NCI-H226 (cell line): ENCODE results near the gene SHISA6.

Experiments
- DNase-seq: peaks from one replicate; pipeline ENCODE4 v3.0.0-alpha.2; 2015

Gene SHISA6

GRCh38 chr17:11240841-11241610 lies at the start of gene SHISA6:
Gene SHISA6, plus strand, starts transcription at chr17:11241213.
- no peak for DNase-seq

- DNase-seq = no peak
Measured at GRCh38 chr17:11195801-11196200, 45.2 kb upstream of the SHISA6 start.

- no peak for DNase-seq
Measured at GRCh38 chr17:11204991-11205390, 36.0 kb upstream of the SHISA6 start.

DNA sequence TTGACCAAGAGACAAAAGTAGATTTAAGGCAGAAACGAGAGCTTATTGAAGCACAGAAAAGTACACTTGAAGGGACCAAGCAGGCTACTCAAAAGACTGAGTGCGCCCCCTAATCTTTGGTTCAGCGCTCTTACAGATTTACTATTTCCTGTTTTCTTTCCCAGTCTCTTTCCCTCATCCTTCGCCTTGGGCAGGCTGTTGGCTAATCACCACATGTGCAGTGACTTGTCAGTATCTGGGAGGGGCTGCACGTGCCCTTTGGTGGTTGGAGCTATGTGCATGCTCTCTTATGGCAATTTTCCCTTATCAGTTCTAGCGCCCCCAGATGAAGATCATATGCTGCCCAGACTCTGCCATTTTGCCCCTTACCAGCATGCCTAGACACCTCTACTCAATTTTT lies 35.4 kb upstream of the SHISA6 start:
- DNase-seq = no peak

- no peak for DNase-seq
Measured at GRCh38 chr17:11209906-11210305, 31.1 kb upstream of the SHISA6 start.

DNA sequence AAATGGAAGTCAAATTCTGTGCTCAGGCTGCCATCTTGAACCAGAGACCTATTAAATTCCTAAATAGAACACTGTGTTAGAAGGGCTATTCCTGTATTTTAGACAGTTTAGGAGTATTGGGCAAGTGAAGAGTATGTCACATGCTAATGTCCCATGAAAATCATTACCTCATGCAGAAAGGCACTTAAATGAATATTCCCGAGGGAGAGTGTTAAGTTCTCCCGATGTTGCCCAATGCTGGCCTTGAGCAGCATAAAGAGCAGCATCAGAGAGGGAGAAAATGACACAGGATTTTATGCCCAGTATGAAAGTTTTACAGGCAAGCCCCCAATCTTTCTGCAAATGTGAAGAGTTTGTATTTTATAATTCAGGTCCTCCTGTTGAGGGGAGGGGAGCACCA lies 28.2 kb upstream of the SHISA6 start:
- DNase-seq = no peak

- no peak for DNase-seq
Measured at GRCh38 chr17:11216976-11217375, 24.0 kb upstream of the SHISA6 start.

DNA sequence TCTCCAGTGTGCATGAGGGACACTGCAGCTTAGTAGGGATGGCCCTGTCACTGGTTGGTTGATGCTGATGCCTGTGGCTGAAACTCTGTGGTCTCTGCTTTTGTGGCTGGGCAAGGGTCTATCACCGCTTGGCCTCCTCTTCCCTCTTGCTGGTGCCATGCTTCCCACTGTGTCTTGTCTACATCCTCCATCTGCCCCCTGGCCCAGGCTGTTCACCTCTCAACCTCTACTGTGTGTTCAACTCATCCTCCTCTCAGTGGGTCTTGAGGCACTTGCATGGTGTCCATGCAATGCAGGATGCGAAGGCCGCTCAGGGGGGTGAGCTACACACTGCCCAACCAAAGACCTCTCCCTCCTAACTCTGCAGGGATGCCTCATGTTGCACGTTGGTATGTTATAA lies 19.8 kb upstream of the SHISA6 start:
- DNase-seq = no peak

- DNase-seq = no peak
Measured at GRCh38 chr17:11221721-11222120, 19.3 kb upstream of the SHISA6 start.

DNA sequence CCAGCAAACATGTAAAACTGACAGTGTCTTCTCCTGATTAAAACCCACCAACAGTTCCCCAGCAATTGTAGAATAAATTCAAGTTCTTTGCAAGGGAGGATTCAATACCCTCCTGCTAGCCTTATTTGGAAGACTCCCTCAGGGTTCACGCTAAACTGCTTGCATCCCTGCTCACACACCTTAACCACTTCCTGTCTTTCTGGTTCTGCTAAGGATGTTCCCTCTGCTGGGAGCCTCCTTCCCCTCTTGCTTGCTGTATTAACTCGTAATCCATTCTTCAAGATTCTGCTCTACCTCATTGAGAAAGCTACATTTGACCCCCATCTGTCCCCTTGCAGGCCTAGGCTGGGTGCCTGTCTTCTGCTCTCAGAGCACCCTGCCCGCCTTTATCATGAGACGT lies 2.3 kb upstream of the SHISA6 start:
- no peak for DNase-seq

DNA sequence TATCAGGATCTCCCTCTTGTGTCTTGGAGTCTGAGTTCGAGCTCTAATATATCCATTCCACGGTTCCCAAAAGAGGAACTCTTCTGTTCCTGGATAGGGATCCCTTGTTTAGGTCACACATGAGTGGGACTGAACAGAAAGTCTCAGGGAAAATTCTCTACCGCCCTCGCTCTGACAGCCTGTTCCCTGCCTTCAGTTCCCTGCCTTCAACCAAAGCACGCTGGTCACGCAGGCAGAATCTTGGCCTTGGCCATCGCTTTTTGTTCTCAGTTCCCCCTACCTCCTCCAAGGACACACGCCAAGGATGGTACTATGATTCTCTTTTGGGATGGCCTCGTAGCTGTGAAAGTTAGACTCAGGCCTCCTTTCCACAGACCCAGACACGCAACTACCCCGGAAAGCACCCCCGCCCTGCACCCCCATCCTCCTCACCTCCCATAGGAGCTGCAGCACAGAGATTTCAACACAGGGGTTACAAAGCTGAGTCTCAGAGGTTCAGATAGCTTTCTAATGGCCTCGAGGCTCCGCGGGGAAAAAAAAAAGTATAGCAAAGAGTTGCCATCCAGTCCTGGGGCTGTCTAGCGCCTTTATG lies 1.5 kb upstream of the SHISA6 start:
- DNase-seq = no peak

- DNase-seq = no peak
Measured at GRCh38 chr17:11240041-11240840, 772 bp upstream of the SHISA6 start.

DNA sequence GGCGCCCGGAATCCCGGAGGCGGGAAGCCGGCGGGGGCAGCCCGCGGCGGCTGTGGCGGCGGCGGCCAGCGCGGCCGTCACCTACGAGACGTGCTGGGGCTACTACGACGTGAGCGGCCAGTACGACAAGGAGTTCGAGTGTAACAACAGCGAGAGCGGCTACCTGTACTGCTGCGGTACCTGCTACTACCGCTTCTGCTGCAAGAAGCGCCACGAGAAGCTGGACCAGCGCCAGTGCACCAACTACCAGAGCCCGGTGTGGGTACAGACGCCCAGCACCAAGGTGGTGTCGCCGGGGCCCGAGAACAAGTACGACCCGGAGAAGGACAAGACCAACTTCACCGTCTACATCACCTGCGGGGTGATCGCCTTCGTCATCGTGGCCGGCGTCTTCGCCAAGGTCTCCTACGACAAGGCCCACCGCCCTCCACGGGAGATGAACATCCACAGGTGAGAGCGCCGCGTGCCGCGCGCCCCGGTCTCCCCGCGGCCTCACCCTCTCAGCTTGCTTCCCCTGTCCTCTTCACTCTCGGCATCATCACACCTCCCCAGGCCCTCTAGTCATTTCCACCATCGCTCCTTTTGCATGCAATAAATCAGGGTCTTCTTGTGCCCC lies 706 bp downstream of the SHISA6 start:
- DNase-seq = no peak

- no peak for DNase-seq
Measured at GRCh38 chr17:11242411-11242810, 1.4 kb downstream of the SHISA6 start.

- DNase-seq = no peak
Measured at GRCh38 chr17:11244776-11245175, 3.8 kb downstream of the SHISA6 start.

DNA sequence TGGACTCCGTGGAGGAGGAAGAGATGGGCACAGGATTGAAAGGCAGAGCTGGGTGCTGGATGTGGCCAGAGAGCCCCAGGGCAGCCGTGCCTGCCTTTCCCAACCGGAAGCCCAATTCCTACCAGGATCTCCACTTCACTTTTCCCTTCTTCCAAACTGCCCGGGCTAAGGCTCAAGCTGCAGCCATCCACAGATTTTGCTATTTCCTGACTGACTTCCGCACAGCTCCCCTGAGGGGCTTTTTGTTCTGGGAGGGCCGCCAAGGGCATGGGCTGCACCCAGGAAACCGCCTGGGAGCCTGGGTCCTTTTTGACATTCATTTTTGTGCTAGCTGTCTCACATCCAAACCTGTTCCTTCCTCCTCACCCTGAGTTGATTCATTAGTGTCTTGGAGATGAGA lies 4.2 kb downstream of the SHISA6 start:
- no peak for DNase-seq

GRCh38 chr17:11245791-11246190 lies 4.8 kb downstream of the SHISA6 start:
- DNase-seq = no peak

- DNase-seq = no peak
Measured at GRCh38 chr17:11250161-11250560, 9.1 kb downstream of the SHISA6 start.

DNA sequence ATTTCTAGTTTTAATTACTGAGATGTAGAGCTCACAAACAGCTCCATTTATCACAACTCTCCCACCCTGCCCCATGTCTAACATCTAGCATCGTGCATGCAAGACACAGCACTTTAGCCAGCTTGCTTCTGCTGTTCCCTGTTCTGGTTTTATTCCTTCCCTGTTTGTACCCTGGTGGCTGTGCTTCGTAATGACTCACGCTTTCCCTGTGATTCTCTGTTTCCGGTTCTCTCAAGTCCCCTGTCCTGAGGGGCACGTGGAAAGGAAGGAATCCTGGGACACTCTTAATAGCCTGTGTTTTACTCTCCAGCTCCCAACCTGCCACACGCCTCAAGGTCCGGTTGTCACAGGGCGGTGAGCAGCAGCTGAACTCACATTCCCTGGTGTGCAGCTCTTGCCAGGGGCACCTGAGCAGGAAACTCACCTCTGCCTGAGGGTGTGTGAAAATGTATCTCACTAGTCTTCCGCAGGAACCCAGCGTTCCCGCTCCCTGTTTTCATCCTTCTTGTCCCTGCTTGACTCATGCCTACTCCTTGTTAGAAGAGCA lies 10.6 kb downstream of the SHISA6 start:
- no peak for DNase-seq

- DNase-seq = no peak
Measured at GRCh38 chr17:11252146-11252545, 11.1 kb downstream of the SHISA6 start.

DNA sequence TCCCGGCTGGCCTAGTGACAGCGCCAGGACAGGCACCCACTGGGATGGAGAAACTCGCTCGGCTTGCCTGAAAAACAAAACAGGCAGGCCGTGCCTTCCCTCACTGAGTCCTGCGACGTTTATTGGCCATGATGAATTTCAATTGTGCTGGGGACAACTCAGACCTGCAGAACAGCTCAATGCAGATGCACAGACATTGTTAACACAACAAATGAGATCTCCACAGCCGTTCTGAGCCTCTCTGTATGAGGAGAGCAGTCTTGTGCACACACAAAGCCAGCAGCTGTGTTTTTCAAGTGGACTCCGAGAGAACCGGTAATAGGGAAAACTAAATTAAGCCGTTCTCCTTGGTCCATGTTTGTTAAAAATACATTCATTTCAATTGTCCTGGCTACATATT lies 15.9 kb downstream of the SHISA6 start:
- no peak for DNase-seq

DNA sequence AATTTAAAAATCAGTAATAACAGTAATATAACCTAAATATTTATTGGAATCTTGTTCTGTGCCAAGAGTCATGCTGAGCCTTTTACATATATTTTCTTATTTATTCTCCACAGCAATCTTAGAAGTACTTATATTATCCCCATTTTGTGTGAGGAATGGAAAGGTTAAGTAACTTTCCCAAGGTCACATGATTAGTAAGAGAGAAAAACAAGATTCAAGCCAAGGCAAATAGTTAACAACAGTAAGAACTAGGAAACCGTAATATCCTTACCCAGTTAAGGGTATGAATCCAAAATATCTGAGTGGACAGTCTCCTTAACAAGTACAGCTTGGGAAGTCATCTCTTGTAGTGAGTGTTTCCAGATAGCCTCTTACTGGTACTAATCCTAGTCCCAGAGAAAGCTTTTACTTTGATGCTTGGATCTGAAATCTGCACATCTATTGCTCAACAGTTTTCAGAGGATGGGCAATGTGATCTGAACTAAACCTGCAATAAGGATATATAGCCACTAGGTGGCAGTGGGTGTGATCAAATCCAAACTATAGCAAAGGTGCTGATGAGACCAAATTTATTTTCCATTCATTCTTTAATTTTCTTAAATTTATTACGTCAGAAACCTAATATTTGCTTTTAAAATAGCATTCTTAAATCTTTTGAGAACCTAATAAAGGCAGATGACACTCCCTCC lies 23.3 kb downstream of the SHISA6 start:
- DNase-seq = no peak
